BLaER1 treated with 17β-estradiol and CSF1 and Interleukin-3, amounts not matched to agents 10 nM and 100 nM (cell line): ENCODE measurements around the gene DEFB126.
"Not testable (repeated sequence)": the region's sequence is repeated elsewhere in the genome, so short reads cannot be mapped to it uniquely, and the experiment has no call there.

Experiments
- H3K27ac ChIP-seq, 11 experiments: shearing (Covaris generic); formaldehyde crosslinking; 2 replicates each; pipeline ENCODE4 v1.8.1; 2022
- H3K27me3 ChIP-seq, 11 experiments: shearing (Covaris generic); formaldehyde crosslinking; 2 replicates each; pipeline ENCODE4 v1.8.1; 2022
- H3K36me3 ChIP-seq, 11 experiments: shearing (Covaris generic); formaldehyde crosslinking; 2 replicates each; pipeline ENCODE4 v1.8.1; 2022
- H3K4me1 ChIP-seq, 10 experiments: shearing (Covaris generic); formaldehyde crosslinking; 2 replicates each; pipeline ENCODE4 v1.8.1; 2022
- H3K4me2 ChIP-seq, 11 experiments: shearing (Covaris generic); formaldehyde crosslinking; 2 replicates each; pipeline ENCODE4 v1.8.1; 2022
- H3K4me3 ChIP-seq, 10 experiments: shearing (Covaris generic); formaldehyde crosslinking; 2 replicates each; pipeline ENCODE4 v1.8.1; 2022
- H3K9ac ChIP-seq, 11 experiments: shearing (Covaris generic); formaldehyde crosslinking; 2 replicates each; pipeline ENCODE4 v1.8.1; 2022
- H3K9me3 ChIP-seq, 11 experiments: shearing (Covaris generic); formaldehyde crosslinking; replicated peaks in 1 of 11; 2 replicates each; pipeline ENCODE4 v1.8.1; 2022
- H4K20me1 ChIP-seq, 11 experiments: shearing (Covaris generic); formaldehyde crosslinking; 2 replicates each; pipeline ENCODE4 v1.8.1; 2022
- Cebpa-rat ChIP-seq, 11 experiments: shearing (Covaris generic); IDR thresholded peaks; 2 replicates each; pipeline ENCODE4 v1.8.1; 2022

DEFB126 gene

GRCh38 chr20:142290-142689 is at the start of gene DEFB126:
TSS of gene DEFB126 (plus strand) at chr20:142590. CDS start at chr20:142629, 39 bp downstream.
- TF ChIP-seq Cebpa-rat (IDR thresholded peaks at IDR 0.05) = no peak
- H3K27me3 ChIP-seq = no peaks in the 10 kb centered on the region; a peak in 1 of 22 replicates
- H3K4me3 ChIP-seq = no peak within 1 kb of the TSS
- no peaks in the 10 kb centered on the region for H3K36me3 ChIP-seq
- peaks cover 6 to 11% (median 10%) of the 10 kb centered on the region in 11 experiments; a peak in 19 of 22 replicates for H3K9me3 ChIP-seq
- no peak within 1 kb of the TSS for H3K4me2 ChIP-seq
- no peaks in the 10 kb centered on the region for H3K4me1 ChIP-seq
- H3K27ac ChIP-seq = no peak within 1 kb of the TSS
- H4K20me1 ChIP-seq = no peaks in the 10 kb centered on the region
- no peak within 1 kb of the TSS for H3K9ac ChIP-seq

GRCh38 chr20:93641-94040 is 48.7 kb upstream of the DEFB126 start:
- Histone ChIP-seq H3K9me3 (peaks cover 11 to 23% (median 21%) of the 10 kb centered on the region in 11 experiments; a peak in 21 of 22 replicates), H3K27me3 (no peaks in the 10 kb centered on the region), H3K4me3 (no peak overlapping the region), H3K27ac (no peak overlapping the region), H3K36me3 (no peaks in the 10 kb centered on the region), H4K20me1 (no peaks in the 10 kb centered on the region), H3K4me2 (no peak overlapping the region), H3K9ac (no peak overlapping the region), H3K4me1 (no peaks in the 10 kb centered on the region)
- no peak for TF ChIP-seq Cebpa-rat (IDR thresholded peaks at IDR 0.05)

GRCh38 chr20:95215-95614 is 47.2 kb upstream of the DEFB126 start:
- Histone ChIP-seq H3K27ac (no peak overlapping the region), H3K36me3 (no peaks in the 10 kb centered on the region), H3K4me3 (no peak overlapping the region), H3K27me3 (no peaks in the 10 kb centered on the region), H3K9me3 (peaks cover 11 to 23% (median 21%) of the 10 kb centered on the region in 11 experiments; a peak in 21 of 22 replicates), H3K4me1 (no peaks in the 10 kb centered on the region), H3K4me2 (no peak overlapping the region), H4K20me1 (no peaks in the 10 kb centered on the region), H3K9ac (no peak overlapping the region)
- no peak for TF ChIP-seq Cebpa-rat (IDR thresholded peaks at IDR 0.05)

- peaks cover 11 to 23% (median 21%) of the 10 kb centered on the region in 11 experiments; a peak in 21 of 22 replicates for H3K9me3 ChIP-seq
- H3K9ac ChIP-seq, H3K27me3 ChIP-seq, H3K4me2 ChIP-seq, H3K27ac ChIP-seq, H3K4me3 ChIP-seq, H4K20me1 ChIP-seq, H3K4me1 ChIP-seq, H3K36me3 ChIP-seq: not testable (repeated sequence)
These were observed 44.7 kb upstream of the DEFB126 start for GRCh38 chr20:97691-98090.

GRCh38 chr20:101975-102374 is 40.4 kb upstream of the DEFB126 start:
- Histone ChIP-seq H3K4me2 (no peak overlapping the region), H3K36me3 (no peaks in the 10 kb centered on the region), H3K4me3 (no peak overlapping the region)

GRCh38 chr20:103456-103855 is 38.9 kb upstream of the DEFB126 start:
- Histone ChIP-seq H3K27me3 (no peaks in the 10 kb centered on the region), H3K4me2 (no peak overlapping the region), H3K4me1 (no peaks in the 10 kb centered on the region), H3K4me3 (no peak overlapping the region), H4K20me1 (no peaks in the 10 kb centered on the region), H3K9me3 (no peaks in the 10 kb centered on the region), H3K36me3 (no peaks in the 10 kb centered on the region), H3K9ac (no peak overlapping the region), H3K27ac (no peak overlapping the region)
- TF ChIP-seq Cebpa-rat (IDR thresholded peaks at IDR 0.05) = no peak

More at GRCh38 chr20:101975-102374, 40.4 kb upstream of the DEFB126 start:
- Histone ChIP-seq H3K9ac (no peak overlapping the region), H4K20me1 (no peaks in the 10 kb centered on the region), H3K9me3 (peaks cover 0 to 4% (median 0%) of the 10 kb centered on the region in 11 experiments; a peak in 1 of 22 replicates), H3K27me3 (no peaks in the 10 kb centered on the region), H3K4me1 (no peaks in the 10 kb centered on the region), H3K27ac (no peak overlapping the region)
- no peak for TF ChIP-seq Cebpa-rat (IDR thresholded peaks at IDR 0.05)

GRCh38 chr20:112396-112795 is 30.0 kb upstream of the DEFB126 start:
- Histone ChIP-seq H3K27me3 (no peaks in the 10 kb centered on the region), H3K9ac (no peak overlapping the region)

GRCh38 chr20:117518-117917 is 24.9 kb upstream of the DEFB126 start:
- Histone ChIP-seq H3K9me3 (peaks cover 27 to 39% (median 31%) of the 10 kb centered on the region in 11 experiments), H3K36me3 (no peaks in the 10 kb centered on the region), H3K4me3 (no peak overlapping the region), H3K27ac (no peak overlapping the region), H3K4me2 (no peak overlapping the region), H4K20me1 (no peaks in the 10 kb centered on the region), H3K4me1 (no peaks in the 10 kb centered on the region), H3K9ac (no peak overlapping the region), H3K27me3 (no peaks in the 10 kb centered on the region)
- no peak for TF ChIP-seq Cebpa-rat (IDR thresholded peaks at IDR 0.05)

More at GRCh38 chr20:112396-112795, 30.0 kb upstream of the DEFB126 start:
- no peaks in the 10 kb centered on the region for H3K4me1 ChIP-seq
- no peak overlapping the region for H3K4me3 ChIP-seq
- H4K20me1 ChIP-seq = no peaks in the 10 kb centered on the region
- peaks cover 16 to 28% (median 25%) of the 10 kb centered on the region in 11 experiments for H3K9me3 ChIP-seq
- no peaks in the 10 kb centered on the region for H3K36me3 ChIP-seq
- TF ChIP-seq Cebpa-rat (IDR thresholded peaks at IDR 0.05) = no peak
- no peak overlapping the region for H3K4me2 ChIP-seq
- H3K27ac ChIP-seq = no peak overlapping the region

GRCh38 chr20:129786-130323 is 12.5 kb upstream of the DEFB126 start:
- not testable (repeated sequence) for H3K27me3 ChIP-seq, H3K4me1 ChIP-seq, H3K9me3 ChIP-seq, H4K20me1 ChIP-seq, H3K4me2 ChIP-seq, H3K27ac ChIP-seq, H3K4me3 ChIP-seq, H3K9ac ChIP-seq, H3K36me3 ChIP-seq

- Histone ChIP-seq H3K4me2 (no peak overlapping the region), H3K36me3 (no peaks in the 10 kb centered on the region), H3K27me3 (no peaks in the 10 kb centered on the region), H3K9ac (no peak overlapping the region), H4K20me1 (no peaks in the 10 kb centered on the region), H3K9me3 (peaks cover 9 to 19% (median 12%) of the 10 kb centered on the region in 11 experiments; a peak in 19 of 22 replicates), H3K4me1 (no peaks in the 10 kb centered on the region), H3K27ac (no peak overlapping the region), H3K4me3 (no peak overlapping the region)
- TF ChIP-seq Cebpa-rat (IDR thresholded peaks at IDR 0.05) = no peak
These were observed 4.5 kb upstream of the DEFB126 start for GRCh38 chr20:137668-138490.
